AG04450 (cell line): ENCODE results near the gene MAP3K10. TPM values are rescaled to one million over a fixed set of nuclear protein-coding genes. Genes with fewer than 3 reads are reported as not detected.
"Not testable (repeated sequence)": the region's sequence is repeated elsewhere in the genome, so short reads cannot be mapped to it uniquely, and the experiment has no call there.

Experiments used
- CTCF ChIA-PET: fragments of 300-600, 350-600 bp; formaldehyde crosslinking; extraction: SDS; loops from one replicate; lab custom pipeline; 2022; ENCODE audit warnings: antibody characterized with exemption, inconsistent platforms; lab: Charles Lee
- POLR2A ChIA-PET: fragments of 350-600 bp; formaldehyde crosslinking; extraction: SDS; loops from one replicate; lab custom pipeline; 2021; ENCODE audit warnings: antibody characterized with exemption, inconsistent platforms; lab: Yijun Ruan, JAX
- DNase-seq: peaks from one replicate; pipeline ENCODE4 v3.0.0-alpha.2; 2011; ENCODE audit warnings: low read depth, low spot score
- H3K27ac ChIP-seq: one replicate; pipeline ENCODE4 v1.5.1; 2012; ENCODE audit warnings: low read depth, low read length, control low read depth
- H3K27me3 ChIP-seq: one replicate; pipeline ENCODE4 v1.6.0; 2012; ENCODE audit warnings: low read length; ENCODE audit not compliant: control insufficient read depth, insufficient read depth
- H3K4me3 ChIP-seq: 2 replicates; pipeline ENCODE4 v1.5.1; 2011; ENCODE audit warnings: mild to moderate bottlenecking, low read depth, low read length, control low read depth
- H3K9me3 ChIP-seq: 2 replicates; pipeline ENCODE4 v1.5.1; 2012; ENCODE audit warnings: low read length; ENCODE audit not compliant: control insufficient read depth, insufficient read depth
- polyA plus RNA-seq: library from polyadenylated mRNA; depleted of rRNA; stranded (reverse); fragments of >200 nt; gene quantifications from 2 replicates; pipeline ENCODE4 v1.2.3, GENCODE V29; 2011
- TF ChIP-seq, protein P1 (sequence below): IDR thresholded peaks from 2 replicates; pipeline ENCODE4 v1.5.1; 2011; ENCODE audit warnings: low read depth, low read length, control low read depth, inconsistent platforms

MAP3K10 gene
- polyA plus RNA-seq, 1 experiment = 2.0 TPM

DNA sequence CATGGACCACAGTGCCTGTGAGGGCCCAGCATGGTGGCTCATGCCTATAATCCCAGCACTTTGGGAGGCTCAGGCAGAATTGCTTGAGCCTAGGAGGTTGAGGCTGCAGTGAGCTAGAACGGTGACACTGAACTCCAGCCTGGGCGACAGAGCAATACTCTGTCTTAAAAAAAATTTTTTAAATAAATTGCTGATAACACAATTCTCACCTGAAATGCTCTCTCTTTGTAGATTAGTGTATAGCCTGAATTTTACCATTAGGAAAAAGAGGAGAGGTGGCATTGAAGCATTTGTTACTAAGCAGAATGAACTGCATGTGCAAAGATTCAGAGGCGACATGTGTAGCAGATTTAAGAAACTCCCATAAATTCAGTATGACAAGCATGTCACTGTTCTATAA, 29.1 kb upstream of the MAP3K10 start:
- TF ChIP-seq, protein P1, sequence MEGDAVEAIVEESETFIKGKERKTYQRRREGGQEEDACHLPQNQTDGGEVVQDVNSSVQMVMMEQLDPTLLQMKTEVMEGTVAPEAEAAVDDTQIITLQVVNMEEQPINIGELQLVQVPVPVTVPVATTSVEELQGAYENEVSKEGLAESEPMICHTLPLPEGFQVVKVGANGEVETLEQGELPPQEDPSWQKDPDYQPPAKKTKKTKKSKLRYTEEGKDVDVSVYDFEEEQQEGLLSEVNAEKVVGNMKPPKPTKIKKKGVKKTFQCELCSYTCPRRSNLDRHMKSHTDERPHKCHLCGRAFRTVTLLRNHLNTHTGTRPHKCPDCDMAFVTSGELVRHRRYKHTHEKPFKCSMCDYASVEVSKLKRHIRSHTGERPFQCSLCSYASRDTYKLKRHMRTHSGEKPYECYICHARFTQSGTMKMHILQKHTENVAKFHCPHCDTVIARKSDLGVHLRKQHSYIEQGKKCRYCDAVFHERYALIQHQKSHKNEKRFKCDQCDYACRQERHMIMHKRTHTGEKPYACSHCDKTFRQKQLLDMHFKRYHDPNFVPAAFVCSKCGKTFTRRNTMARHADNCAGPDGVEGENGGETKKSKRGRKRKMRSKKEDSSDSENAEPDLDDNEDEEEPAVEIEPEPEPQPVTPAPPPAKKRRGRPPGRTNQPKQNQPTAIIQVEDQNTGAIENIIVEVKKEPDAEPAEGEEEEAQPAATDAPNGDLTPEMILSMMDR = no peak
- H3K27me3 ChIP-seq = no peaks in the 10 kb centered on the region
- CTCF ChIA-PET = no interaction called here
- POLR2A ChIA-PET = no interaction called here
- no peak overlapping the region for H3K4me3 ChIP-seq
- no peak for DNase-seq
- no peaks in the 10 kb centered on the region for H3K9me3 ChIP-seq
- H3K27ac ChIP-seq = no peak overlapping the region

DNA sequence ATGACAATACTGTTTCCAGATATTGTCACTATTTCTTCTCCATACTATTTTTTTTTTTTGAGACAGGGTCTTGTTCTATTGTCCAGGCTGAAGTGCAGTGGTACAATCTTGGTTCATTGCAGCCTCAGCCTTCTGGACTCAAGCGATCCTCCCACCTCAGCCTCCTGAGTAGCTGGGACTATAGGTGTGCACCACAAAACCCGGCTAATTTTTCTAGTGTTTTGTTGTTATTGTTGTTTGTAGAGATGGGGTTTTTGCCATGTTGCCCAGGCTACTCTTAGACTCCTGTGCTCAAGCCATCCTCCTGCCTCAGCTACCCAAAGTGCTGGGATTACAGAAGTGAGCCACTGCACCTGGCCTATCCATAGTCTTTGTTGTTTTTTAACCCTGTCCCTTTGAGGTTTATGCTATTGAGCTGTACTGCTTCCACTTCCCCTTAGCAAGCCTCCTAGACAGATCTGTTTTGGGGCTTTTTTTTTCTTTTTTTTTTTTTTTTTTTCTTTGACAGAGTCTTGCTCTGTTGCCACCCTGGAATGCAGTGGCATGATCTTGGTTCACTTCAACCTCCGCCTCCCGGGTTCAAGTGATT, 27.6 kb upstream of the MAP3K10 start:
- Histone ChIP-seq H3K4me3 (no peak overlapping the region), H3K27ac (no peak overlapping the region), H3K9me3 (no peaks in the 10 kb centered on the region), H3K27me3 (no peaks in the 10 kb centered on the region)
- POLR2A ChIA-PET = interaction anchor here (0.6 kb wide), 1 partner anchor 330 kb away, joined by 4 read pairs; no protein-coding TSS in a partner anchor
- CTCF ChIA-PET = no interaction called here
- TF ChIP-seq, protein P1 = no peak
- no peak for DNase-seq

DNA sequence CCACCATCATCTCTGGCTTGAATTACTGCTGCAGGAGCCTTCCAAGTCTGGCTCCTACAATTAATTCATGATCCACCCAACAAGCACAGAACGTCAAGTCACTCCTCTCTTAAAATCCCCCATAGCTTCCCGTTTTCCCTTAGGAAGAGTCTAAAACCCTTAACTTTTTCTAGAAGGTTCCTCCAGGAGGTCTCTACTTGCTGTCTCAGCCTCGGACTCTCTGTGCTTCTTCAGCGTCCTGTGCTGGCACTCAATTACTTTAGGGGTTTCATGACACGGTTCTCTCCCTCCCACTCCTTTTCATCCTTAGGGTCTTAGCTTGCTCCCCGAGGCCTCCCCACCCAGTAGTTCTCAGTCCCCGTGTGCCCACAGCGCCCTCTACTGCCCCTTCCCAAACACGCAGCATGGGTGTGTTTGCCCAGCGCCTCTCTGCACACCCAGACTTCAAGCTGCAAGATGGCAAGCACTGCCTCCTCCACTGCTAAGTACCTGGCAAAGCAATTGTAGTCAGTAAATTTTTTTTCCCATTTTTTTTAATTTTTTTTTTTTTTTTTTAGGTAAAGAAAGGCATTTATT, 25.8 kb upstream of the MAP3K10 start:
- no peaks in the 10 kb centered on the region for H3K9me3 ChIP-seq
- H3K27ac ChIP-seq = no peak overlapping the region
- DNase-seq = no peak
- H3K27me3 ChIP-seq = no peaks in the 10 kb centered on the region
- H3K4me3 ChIP-seq = no peak overlapping the region
- ChIA-PET CTCF (interaction anchor here (0.6 to 1.3 kb wide), 9 partner anchors 8 to 1011 kb away, joined by 3 to 11 read pairs (median 3); partner anchors contain the start of gene ZNF780A), POLR2A (no interaction called here)
- TF ChIP-seq, protein P1 = peak; percentile 64

DNA sequence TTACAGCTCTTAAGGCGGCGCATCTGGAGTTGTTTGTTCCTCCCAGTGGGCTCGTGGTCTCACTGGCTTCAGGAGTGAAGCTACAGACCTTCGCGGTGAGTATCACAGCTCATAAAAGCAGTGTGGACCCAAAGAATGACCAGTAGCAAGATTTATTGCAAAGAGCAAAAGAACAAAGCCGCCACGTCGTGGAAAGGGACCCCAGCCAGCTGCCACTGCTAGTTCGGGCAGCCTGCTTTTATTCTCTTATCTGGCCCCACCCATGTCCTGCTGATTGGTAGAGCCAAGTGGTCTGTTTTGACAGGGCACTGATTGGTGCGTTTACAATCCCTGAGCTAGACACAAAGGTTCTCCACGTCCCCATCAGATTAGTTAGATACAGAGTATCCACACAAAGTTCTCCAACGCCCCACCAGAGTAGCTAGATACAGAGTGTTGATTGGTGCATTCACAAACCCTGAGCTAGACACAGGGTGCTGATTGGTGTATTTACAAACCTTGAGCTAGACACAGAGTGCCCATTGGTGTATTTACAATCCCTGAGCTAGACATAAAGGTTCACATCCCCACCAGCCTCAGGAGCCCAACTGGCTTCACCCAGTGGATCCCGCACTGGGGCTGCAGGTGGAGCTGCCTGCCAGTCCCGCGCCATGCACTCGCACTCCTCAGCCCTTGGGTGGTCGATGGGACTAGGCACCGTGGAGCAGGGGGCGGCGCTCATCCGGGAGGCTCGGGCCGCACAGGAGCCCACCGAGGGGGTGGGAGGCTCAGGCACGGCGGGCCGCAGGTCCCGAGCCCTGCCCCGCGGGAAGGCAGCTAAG, 21.5 kb upstream of the MAP3K10 start:
- H3K9me3 ChIP-seq, H3K4me3 ChIP-seq, CTCF ChIA-PET, DNase-seq, H3K27me3 ChIP-seq, H3K27ac ChIP-seq, POLR2A ChIA-PET: not testable (repeated sequence)

DNA sequence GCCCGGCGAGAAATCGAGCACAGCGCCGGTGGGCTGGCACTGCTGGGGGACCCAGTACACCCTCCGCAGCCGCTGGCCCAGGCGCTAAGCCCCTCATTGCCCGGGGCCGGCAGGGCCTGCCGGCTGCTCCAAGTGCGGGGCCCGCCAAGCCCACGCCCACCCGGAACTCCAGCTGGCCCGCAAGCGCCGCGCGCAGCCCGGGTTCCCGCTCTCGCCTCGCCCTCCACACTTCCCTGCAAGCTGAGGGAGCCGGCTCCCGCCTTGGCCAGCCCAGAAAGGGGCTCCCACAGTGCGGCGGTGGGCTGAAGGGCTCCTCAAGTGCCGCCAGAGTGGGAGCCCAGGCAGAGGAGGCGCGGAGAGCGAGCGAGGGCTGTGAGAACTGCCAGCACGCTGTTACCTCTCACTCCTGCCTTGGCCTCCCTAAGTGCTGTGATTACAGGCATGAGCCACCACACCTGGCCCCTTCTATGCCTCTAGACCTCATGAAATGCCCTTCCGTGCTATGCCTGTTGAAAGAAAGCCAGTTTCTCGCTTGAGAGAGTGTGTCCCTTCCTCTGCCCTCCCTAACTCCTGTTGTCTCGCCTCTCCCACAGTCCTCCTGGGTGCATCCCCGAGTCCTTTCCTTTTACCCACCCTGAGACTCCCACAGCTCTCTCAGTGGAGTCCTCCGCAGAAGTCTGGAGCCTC, 20.8 kb upstream of the MAP3K10 start:
- H3K4me3 ChIP-seq, POLR2A ChIA-PET, CTCF ChIA-PET, DNase-seq, H3K27me3 ChIP-seq, H3K27ac ChIP-seq, H3K9me3 ChIP-seq: not testable (repeated sequence)

DNA sequence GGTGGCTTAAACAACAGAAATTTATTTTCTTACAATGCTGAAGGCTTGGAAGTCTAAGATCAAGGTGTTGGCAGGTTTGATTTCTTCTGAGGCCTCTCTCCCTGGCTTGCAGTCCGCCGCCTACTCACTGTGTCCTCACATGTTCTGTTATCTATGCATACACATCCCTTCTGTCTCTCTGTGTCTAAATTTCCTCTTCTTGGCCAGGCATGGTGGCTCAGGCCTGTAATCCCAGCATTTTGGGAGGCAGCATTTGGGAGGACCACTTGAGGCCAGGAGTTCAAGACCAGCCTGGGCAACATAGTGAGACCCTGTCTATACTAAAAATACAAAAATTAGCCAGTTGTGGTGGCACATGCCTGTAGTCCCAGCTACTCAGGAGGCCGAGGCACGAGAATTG, 19.9 kb upstream of the MAP3K10 start:
- H3K4me3 ChIP-seq, POLR2A ChIA-PET, CTCF ChIA-PET, H3K9me3 ChIP-seq, H3K27me3 ChIP-seq, DNase-seq, H3K27ac ChIP-seq: not testable (repeated sequence)
